K562 (cell line): Measurements from ENCODE around the gene PLPPR1. TPM values are rescaled to one million over a fixed set of nuclear protein-coding genes. Genes with fewer than 3 reads are reported as not detected.

Source experiments
- ATAC-seq: fragments of 200-7000 bp; cut with Tn5 transposase; 3 replicates; pipeline ENCODE4 v1.9.1; 2020; ENCODE audit warnings: moderate library complexity
- BruUV-seq: library from RNA; stranded (reverse); fragments of 400-500 nt; replicated peaks from 2 replicates; lab custom pipeline; 2021; lab: Mats Ljungman, UMichigan
- CTCF ChIA-PET: fragments of 300-600 bp; formaldehyde crosslinking; extraction: SDS; loops from one replicate; lab custom pipeline; 2021; ENCODE audit warnings: low intra/inter-chr PET ratio; lab: Yijun Ruan, JAX
- POLR2A ChIA-PET: fragments of 300-600, 350-650 bp; sonication (Branson Sonifier 250); formaldehyde crosslinking; extraction: SDS; loops from one replicate; lab custom pipeline; 2021; ENCODE audit warnings: antibody characterized with exemption, inconsistent platforms; lab: Yijun Ruan, JAX
- DNase-seq, 4 experiments: peaks; one replicate each; pipeline versions ENCODE4 v3.0.0 to v3.0.0-alpha.2; 2011 to 2018; ENCODE audit warnings: low spot score in 3 of 4, mixed read lengths in 3 of 4; ENCODE audit errors: extremely low read depth in 1 of 4
- FAIRE-seq: peaks from 2 replicates; lab custom pipeline; 2011; peaks lifted over from hg19 to GRCh38; lab: Jason Lieb, UNC
- H2AFZ ChIP-seq: 2 replicates; pipeline ENCODE4 v1.6.0; 2011; ENCODE audit warnings: low read depth, low read length, control low read depth, inconsistent platforms
- H3K27ac ChIP-seq: fragments of 200-600 bp; 3 replicates; pipeline ENCODE4 v1.8.0; 2011; ENCODE audit warnings: low read depth, mild to moderate bottlenecking, control low read depth, inconsistent platforms, low read length, moderate library complexity, mixed read lengths; ENCODE audit errors: extremely low read depth
- H3K27me3 ChIP-seq, 2 experiments: fragments of 300-600 bp in 1 of 2; 2 replicates in 1 of 2; 3 replicates in 1 of 2; pipeline versions ENCODE4 v1.6.0 to v1.8.0; 2011; ENCODE audit warnings: inconsistent platforms in 2 of 2, low read length in 2 of 2, mild to moderate bottlenecking in 1 of 2, mixed read lengths in 1 of 2, moderate library complexity in 1 of 2; ENCODE audit not compliant: control insufficient read depth in 2 of 2, insufficient read depth in 2 of 2
- H3K36me3 ChIP-seq: fragments of 300-600 bp; 3 replicates; pipeline ENCODE4 v1.8.0; 2011; ENCODE audit warnings: mild to moderate bottlenecking, low read length, inconsistent platforms; ENCODE audit not compliant: control insufficient read depth, insufficient read depth
- H3K4me1 ChIP-seq, 2 experiments: fragments of 200-600 bp in 1 of 2; replicated peaks in 1 of 2; 2 replicates in 1 of 2; 3 replicates in 1 of 2; pipeline versions ENCODE4 v1.5.1 to v1.8.0; 2011; ENCODE audit warnings: inconsistent platforms in 2 of 2, low read length in 2 of 2, mild to moderate bottlenecking in 1 of 2, mixed read lengths in 1 of 2, moderate library complexity in 1 of 2; ENCODE audit not compliant: control insufficient read depth in 2 of 2, insufficient read depth in 2 of 2
- H3K4me2 ChIP-seq: 2 replicates; pipeline ENCODE4 v1.6.1; 2011; ENCODE audit warnings: low read length, control low read depth, inconsistent platforms, mixed read lengths; ENCODE audit not compliant: insufficient read depth
- H3K4me3 ChIP-seq: fragments of 200-600 bp; sonication (generic), shearing (Covaris generic); 2 replicates; pipeline ENCODE4 v1.5.1; 2016; ENCODE audit warnings: control low read depth, inconsistent platforms
- H3K79me2 ChIP-seq: fragments of 200-600 bp; 3 replicates; pipeline ENCODE4 v1.8.0; 2011; ENCODE audit warnings: low read length, inconsistent platforms; ENCODE audit not compliant: control insufficient read depth, insufficient read depth
- H3K9ac ChIP-seq, 2 experiments: 2 replicates each; pipeline versions ENCODE4 v1.6.0 to v1.6.1; 2011; ENCODE audit warnings: low read depth in 2 of 2, low read length in 2 of 2, control low read depth in 1 of 2, inconsistent platforms in 1 of 2, mild to moderate bottlenecking in 1 of 2, mixed read lengths in 1 of 2; ENCODE audit not compliant: insufficient read depth in 1 of 2
- H3K9me1 ChIP-seq: one replicate; pipeline ENCODE4 v1.6.0; 2011; ENCODE audit warnings: inconsistent platforms, mild to moderate bottlenecking, low read length, moderate library complexity; ENCODE audit not compliant: control insufficient read depth, insufficient read depth
- H3K9me3 ChIP-seq: replicated peaks from 2 replicates; pipeline ENCODE4 v1.5.1; 2011; ENCODE audit warnings: low read depth, low read length, inconsistent platforms; ENCODE audit not compliant: control insufficient read depth, insufficient read depth
- H4K20me1 ChIP-seq: replicated peaks from 2 replicates; pipeline ENCODE4 v1.6.1; 2011; ENCODE audit warnings: low read length, inconsistent platforms, mixed read lengths; ENCODE audit not compliant: control insufficient read depth, insufficient read depth
- MBD1 ChIP-seq: fragments of 250-450 bp; sonication (Bioruptor Pico); IDR thresholded peaks from 2 replicates; pipeline ENCODE4 v1.8.0; 2022; ENCODE audit warnings: inconsistent platforms
- RERE ChIP-seq: sonication (generic); formaldehyde crosslinking; IDR thresholded peaks from 2 replicates; pipeline ENCODE4 v1.8.0; 2023; ENCODE audit warnings: missing genetic modification reagents, mild to moderate bottlenecking, borderline replicate concordance
- THAP12 ChIP-seq: fragments of 250-450 bp; sonication (Bioruptor Pico); IDR thresholded peaks from 2 replicates; pipeline ENCODE4 v1.9.0; 2021; ENCODE audit warnings: mild to moderate bottlenecking, inconsistent platforms
- ZBTB17 ChIP-seq: fragments of 450-650 bp; formaldehyde crosslinking; IDR thresholded peaks from 2 replicates; pipeline ENCODE4 v1.4.0; 2020; ENCODE audit warnings: mild to moderate bottlenecking
- ZNF707 ChIP-seq: fragments of 250-450 bp; sonication (Bioruptor Pico); conservative IDR thresholded peaks from 2 replicates; pipeline ENCODE4 v1.8.0; 2022; ENCODE audit warnings: inconsistent platforms, mild to moderate bottlenecking, moderate library complexity
- WGBS: fragments of 100-300 bp; shearing (Covaris generic); methylation state at CpG from one replicate; pipeline ENCODE4 v1.1.6; 2016; ENCODE audit warnings: low coverage, mixed read lengths; ENCODE audit not compliant: insufficient coverage; ENCODE audit errors: missing lambda C conversion rate; 5-methylcytosine and 5-hydroxymethylcytosine counted together
- in situ Hi-C: fragments of 300-500 bp; cut with MboI; formaldehyde crosslinking; loops from 4 replicates; pipeline ENCODE4 v1.15.0; 2018; ENCODE audit warnings: inconsistent platforms, mixed read lengths
- intact Hi-C: fragments of 100-400 bp; cut with micrococcal nuclease; formaldehyde crosslinking; loops from 2 replicates; pipeline ENCODE4 v1.14.2; 2022
- polyA plus RNA-seq, 8 experiments: library from polyadenylated mRNA; depleted of rRNA in 4 of 8; stranded (reverse) in 5 of 8; unstranded in 3 of 8; fragments of >200 nt; fragmentation: Nextera tagmentation in 2 of 8; fragmentation: Illumina TruSeq in 1 of 8; extraction: Ambion mirVana in 2 of 8; extraction: Trizol in 1 of 8; gene quantifications; 2 replicates each; pipeline versions ENCODE4 v1.2.1 to v1.2.3, GENCODE V29; 2011 to 2014; ENCODE audit warnings: inconsistent platforms in 1 of 8, missing spikeins in 1 of 8
- total RNA-seq, 7 experiments: library from RNA; depleted of rRNA in 6 of 7; stranded (reverse); fragments of >200 nt in 6 of 7; fragmentation: Illumina TruSeq in 2 of 7; extraction: Trizol in 2 of 7; gene quantifications; 2 replicates each; pipeline versions ENCODE4 v1.2.1 to v1.2.3, GENCODE V29; 2011 to 2021; ENCODE audit warnings: low replicate concordance in 1 of 7
- TF ChIP-seq, protein P1 (sequence below), 3 experiments: fragments of 200-800 bp in 1 of 3; fragments of 250-450 bp in 1 of 3; fragments of 450-650 bp in 1 of 3; sonication (Bioruptor Pico) in 1 of 3; sonication (Bioruptor generic) in 1 of 3; formaldehyde crosslinking in 1 of 3; IDR thresholded peaks; 2 replicates each; pipeline versions ENCODE4 v1.6.1 to v1.8.0; 2016 to 2022; ENCODE audit warnings: mild to moderate bottlenecking in 2 of 3, missing genetic modification characterization in 2 of 3, missing compliant biosample characterization in 1 of 3, moderate library complexity in 1 of 3

The PLPPR1 gene
- total and polyA plus RNA-seq, 9 of the 15 experiments (the other 6 are each of a cell fraction or from before 2014, with no cell fraction given) = not detected

DNA sequence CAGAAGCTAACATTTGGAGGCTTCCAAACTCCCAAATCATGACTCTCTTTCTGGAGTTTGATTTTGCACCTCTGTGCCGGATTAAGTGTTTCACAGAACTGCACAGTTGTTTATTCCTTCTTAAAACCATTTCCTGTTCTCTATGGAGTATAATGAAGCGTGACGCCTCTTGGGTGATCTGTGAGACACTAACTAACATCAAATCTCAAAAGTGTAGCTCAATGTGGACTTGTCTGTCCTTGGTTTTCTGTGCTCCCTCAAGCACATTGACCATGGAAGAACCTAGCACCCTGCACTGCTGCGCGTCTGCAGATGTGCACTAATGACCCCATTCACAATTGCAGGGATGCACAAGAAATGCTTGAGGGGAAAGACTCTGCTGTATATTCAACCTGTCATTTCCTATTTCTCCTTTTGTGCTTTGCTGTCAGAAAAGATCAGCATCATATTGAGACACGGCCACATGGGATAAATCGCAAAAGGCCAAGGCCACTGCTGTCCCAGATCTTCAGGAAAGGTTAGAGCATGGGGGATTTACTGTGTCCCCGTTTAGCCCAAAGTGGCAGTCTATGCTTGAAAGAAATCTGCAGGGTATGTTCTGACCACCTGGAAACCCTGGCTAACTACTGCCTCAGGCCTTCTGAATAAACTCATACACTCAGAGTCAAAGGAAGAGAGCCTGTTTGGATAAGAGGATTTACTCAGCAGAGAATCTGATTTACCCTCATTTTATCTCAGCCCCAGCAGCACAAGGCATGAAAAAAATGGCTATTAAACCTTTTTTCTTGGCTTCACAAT, 246.6 kb downstream of the PLPPR1 start:
- Histone ChIP-seq H2AFZ (no peak overlapping the region), H3K27me3 (peaks cover 0 to 3% of the 10 kb centered on the region in 2 experiments; a peak in 1 of 5 replicates), H4K20me1 (no peaks in the 10 kb centered on the region), H3K79me2 (no peaks in the 10 kb centered on the region), H3K9me1 (no peaks in the 10 kb centered on the region), H3K4me3 (no peak overlapping the region), H3K27ac (no peak overlapping the region), H3K36me3 (no peaks in the 10 kb centered on the region), H3K4me1 (no peaks in the 10 kb centered on the region), H3K4me2 (no peak overlapping the region), H3K9ac (no peak overlapping the region), H3K9me3 (no peaks in the 10 kb centered on the region)
- POLR2A ChIA-PET = no interaction called here
- ATAC-seq = no peak
- no peak for FAIRE-seq
- WGBS = under 1% methylated on average over 8 of the region's 8 CpGs
- in situ Hi-C loops = no loop called here
- intact Hi-C loops = loop anchor here (10.0 kb wide), 1 partner anchor 60 kb away; no protein-coding TSS in a partner anchor
- BruUV-seq = no TSS peak
- DNase-seq = no peak
- CTCF ChIA-PET = no interaction called here
- no peak for TF ChIP-seq MBD1
- TF ChIP-seq RERE (CRISPR knock-in tag) = no peak
- no peak for TF ChIP-seq ZBTB17 (CRISPR knock-in tag)
- no peak for TF ChIP-seq THAP12 (CRISPR knock-in tag)
- TF ChIP-seq ZNF707 (CRISPR knock-in tag) = no peak
- TF ChIP-seq, protein P1, sequence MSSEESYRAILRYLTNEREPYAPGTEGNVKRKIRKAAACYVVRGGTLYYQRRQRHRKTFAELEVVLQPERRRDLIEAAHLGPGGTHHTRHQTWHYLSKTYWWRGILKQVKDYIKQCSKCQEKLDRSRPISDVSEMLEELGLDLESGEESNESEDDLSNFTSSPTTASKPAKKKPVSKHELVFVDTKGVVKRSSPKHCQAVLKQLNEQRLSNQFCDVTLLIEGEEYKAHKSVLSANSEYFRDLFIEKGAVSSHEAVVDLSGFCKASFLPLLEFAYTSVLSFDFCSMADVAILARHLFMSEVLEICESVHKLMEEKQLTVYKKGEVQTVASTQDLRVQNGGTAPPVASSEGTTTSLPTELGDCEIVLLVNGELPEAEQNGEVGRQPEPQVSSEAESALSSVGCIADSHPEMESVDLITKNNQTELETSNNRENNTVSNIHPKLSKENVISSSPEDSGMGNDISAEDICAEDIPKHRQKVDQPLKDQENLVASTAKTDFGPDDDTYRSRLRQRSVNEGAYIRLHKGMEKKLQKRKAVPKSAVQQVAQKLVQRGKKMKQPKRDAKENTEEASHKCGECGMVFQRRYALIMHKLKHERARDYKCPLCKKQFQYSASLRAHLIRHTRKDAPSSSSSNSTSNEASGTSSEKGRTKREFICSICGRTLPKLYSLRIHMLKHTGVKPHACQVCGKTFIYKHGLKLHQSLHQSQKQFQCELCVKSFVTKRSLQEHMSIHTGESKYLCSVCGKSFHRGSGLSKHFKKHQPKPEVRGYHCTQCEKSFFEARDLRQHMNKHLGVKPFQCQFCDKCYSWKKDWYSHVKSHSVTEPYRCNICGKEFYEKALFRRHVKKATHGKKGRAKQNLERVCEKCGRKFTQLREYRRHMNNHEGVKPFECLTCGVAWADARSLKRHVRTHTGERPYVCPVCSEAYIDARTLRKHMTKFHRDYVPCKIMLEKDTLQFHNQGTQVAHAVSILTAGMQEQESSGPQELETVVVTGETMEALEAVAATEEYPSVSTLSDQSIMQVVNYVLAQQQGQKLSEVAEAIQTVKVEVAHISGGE (CRISPR knock-in tag; IDR thresholded peaks at IDR 0.05) = no peak
